HepG2 (cell line): ENCODE measurements around the gene TCTA. TPM values are rescaled to one million over a fixed set of nuclear protein-coding genes. Genes with fewer than 3 reads are reported as not detected.
A peak's percentile ranks its signal among the peaks of the same experiment; 100 is the strongest.

ENCODE experiments used
- BRCA1 ChIP-seq: sonication (generic); formaldehyde crosslinking; IDR thresholded peaks from 2 replicates; pipeline ENCODE4 v1.4.0; 2020; ENCODE audit warnings: missing genetic modification reagents
- HDAC2 ChIP-seq: sonication (generic); formaldehyde crosslinking; IDR thresholded peaks from 2 replicates; pipeline ENCODE4 v1.4.0; 2020; ENCODE audit warnings: missing genetic modification reagents
- JARID2 ChIP-seq: sonication (generic); formaldehyde crosslinking; IDR thresholded peaks from 2 replicates; pipeline ENCODE4 v1.8.1; 2023; ENCODE audit warnings: missing genetic modification reagents, inconsistent platforms; ENCODE audit not compliant: insufficient replicate concordance
- JUND ChIP-seq: sonication (generic); formaldehyde crosslinking; IDR thresholded peaks from 2 replicates; pipeline ENCODE4 v1.8.0; 2022; ENCODE audit warnings: mild to moderate bottlenecking, missing genetic modification reagents
- KDM4B ChIP-seq: sonication (generic); formaldehyde crosslinking; IDR thresholded peaks from 2 replicates; pipeline ENCODE4 v1.4.0; 2020; ENCODE audit warnings: missing genetic modification reagents
- KLF11 ChIP-seq: IDR thresholded peaks from 2 replicates; pipeline ENCODE4 v1.6.1; 2016; ENCODE audit warnings: missing compliant biosample characterization
- MYC ChIP-seq: sonication (generic); formaldehyde crosslinking; IDR thresholded peaks from 2 replicates; pipeline ENCODE4 v1.9.0; 2021; ENCODE audit warnings: missing genetic modification reagents, borderline replicate concordance
- RBM22 ChIP-seq: fragments of 200-400 bp; formaldehyde crosslinking; optimal IDR thresholded peaks from 2 replicates; pipeline ENCODE3; 2017; ENCODE audit warnings: mild to moderate bottlenecking, low read length, moderate library complexity
- SIX4 ChIP-seq: sonication (generic); formaldehyde crosslinking; IDR thresholded peaks from 2 replicates; pipeline ENCODE4 v1.4.0; 2020; ENCODE audit warnings: missing genetic modification reagents
- TAF1 ChIP-seq: sonication (generic); formaldehyde crosslinking; IDR thresholded peaks from 2 replicates; pipeline ENCODE4 v1.4.0; 2020; ENCODE audit warnings: missing genetic modification reagents
- ZNF709 ChIP-seq: sonication (generic); formaldehyde crosslinking; IDR thresholded peaks from 2 replicates; pipeline ENCODE4 v1.5.0; 2020; ENCODE audit warnings: mild to moderate bottlenecking, missing genetic modification reagents
- ZSCAN25 ChIP-seq: sonication (generic); formaldehyde crosslinking; IDR thresholded peaks from 2 replicates; pipeline ENCODE4 v1.8.0; 2022; ENCODE audit warnings: mild to moderate bottlenecking, missing genetic modification reagents
- polyA plus RNA-seq, 8 experiments: library from polyadenylated mRNA; depleted of rRNA in 3 of 8; stranded (reverse) in 7 of 8; unstranded in 1 of 8; fragments of >200 nt; fragmentation: Illumina TruSeq in 4 of 8; extraction: Trizol in 4 of 8; gene quantifications; 2 replicates each; pipeline versions ENCODE4 v1.2.1 to v1.2.3, GENCODE V29; 2011 to 2016; ENCODE audit warnings: low read depth in 4 of 8, missing spikeins in 1 of 8, mixed read lengths in 1 of 8; ENCODE audit not compliant: insufficient read depth in 1 of 8
- total RNA-seq, 5 experiments: library from RNA; depleted of rRNA; stranded (reverse); fragments of >200 nt; fragmentation: Illumina TruSeq; extraction: Trizol; gene quantifications; 2 replicates each; pipeline ENCODE4 v1.2.3, GENCODE V29; 2016; ENCODE audit warnings: low read depth in 1 of 5
- TF ChIP-seq, protein P1 (sequence below): sonication (generic); formaldehyde crosslinking; IDR thresholded peaks from 2 replicates; pipeline ENCODE4 v1.4.0; 2020; ENCODE audit warnings: missing genetic modification reagents, borderline replicate concordance
- TF ChIP-seq, protein P2 (sequence below): sonication (generic); formaldehyde crosslinking; IDR thresholded peaks from 2 replicates; pipeline ENCODE4 v1.8.1; 2023; ENCODE audit warnings: mild to moderate bottlenecking, missing genetic modification reagents
- TF ChIP-seq, protein P3 (sequence below), 2 experiments: sonication (generic) in 1 of 2; formaldehyde crosslinking in 1 of 2; IDR thresholded peaks; 2 replicates each; pipeline versions ENCODE4 v1.4.0 to v1.6.1; 2018 to 2020; ENCODE audit warnings: missing genetic modification reagents in 2 of 2, borderline replicate concordance in 1 of 2, low read depth in 1 of 2, mild to moderate bottlenecking in 1 of 2, missing biosample characterization in 1 of 2
- TF ChIP-seq, protein P4 (sequence below): sonication (generic); formaldehyde crosslinking; IDR thresholded peaks from 2 replicates; pipeline ENCODE4 v1.8.0; 2022; ENCODE audit warnings: mild to moderate bottlenecking, missing genetic modification reagents, moderate library complexity
- TF ChIP-seq, protein P5 (sequence below): sonication (generic); formaldehyde crosslinking; IDR thresholded peaks from 2 replicates; pipeline ENCODE4 v1.4.0; 2020; ENCODE audit warnings: mild to moderate bottlenecking, missing genetic modification reagents

The TCTA gene
- total and polyA plus RNA-seq, 2 of the 13 experiments (the other 11 are each of a cell fraction or from before 2014, with no cell fraction given) = 8.3 to 13.2 TPM

DNA sequence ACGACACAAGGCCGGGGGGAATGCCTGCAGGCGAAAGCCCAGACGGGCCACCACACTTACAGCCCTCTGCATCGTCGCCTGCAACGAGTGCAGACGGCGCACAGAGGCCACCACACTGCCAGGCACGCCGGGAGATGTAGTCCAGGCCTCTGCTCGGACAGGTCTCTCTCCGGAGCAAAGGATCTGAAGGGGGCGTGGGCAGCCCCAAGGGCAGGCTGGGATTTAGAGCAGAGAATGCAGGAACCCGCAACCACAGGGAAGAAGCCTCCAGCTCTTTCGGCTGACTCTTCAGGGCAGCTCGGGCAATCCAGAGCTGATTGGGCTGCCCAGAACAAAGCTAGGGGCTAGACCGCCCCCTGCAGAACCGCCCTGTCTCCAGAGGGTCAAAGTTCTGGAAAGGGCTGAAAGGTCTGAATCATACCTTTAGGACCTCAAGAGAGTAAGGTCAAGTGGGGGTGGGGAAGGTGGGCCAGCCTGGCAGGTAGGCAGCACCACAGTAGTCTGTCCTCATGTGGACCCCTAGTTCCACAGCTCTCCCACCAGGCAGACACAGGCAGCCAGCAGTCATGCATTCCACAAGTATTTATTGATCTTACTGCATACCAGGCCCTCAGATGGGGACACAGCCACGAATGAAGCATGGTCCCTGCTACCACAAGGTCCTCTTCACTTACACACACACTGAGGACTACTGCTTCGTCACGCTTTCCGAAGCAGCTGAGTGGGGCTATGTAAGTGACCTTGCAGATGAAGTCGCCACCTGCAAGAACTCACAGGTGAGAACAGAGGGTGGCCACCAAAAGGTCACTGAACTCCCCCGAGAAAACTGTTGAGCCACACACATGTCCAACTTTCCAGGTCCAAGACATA is 10.4 kb downstream of the TCTA start, which contains the start of gene AMT (continued):
- TF ChIP-seq, protein P1, sequence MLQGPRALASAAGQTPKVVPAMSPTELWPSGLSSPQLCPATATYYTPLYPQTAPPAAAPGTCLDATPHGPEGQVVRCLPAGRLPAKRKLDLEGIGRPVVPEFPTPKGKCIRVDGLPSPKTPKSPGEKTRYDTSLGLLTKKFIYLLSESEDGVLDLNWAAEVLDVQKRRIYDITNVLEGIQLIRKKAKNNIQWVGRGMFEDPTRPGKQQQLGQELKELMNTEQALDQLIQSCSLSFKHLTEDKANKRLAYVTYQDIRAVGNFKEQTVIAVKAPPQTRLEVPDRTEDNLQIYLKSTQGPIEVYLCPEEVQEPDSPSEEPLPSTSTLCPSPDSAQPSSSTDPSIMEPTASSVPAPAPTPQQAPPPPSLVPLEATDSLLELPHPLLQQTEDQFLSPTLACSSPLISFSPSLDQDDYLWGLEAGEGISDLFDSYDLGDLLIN (CRISPR knock-in tag) = no peak
- TF ChIP-seq KDM4B (CRISPR knock-in tag) = no peak
- peak; percentile 65 for TF ChIP-seq MYC (CRISPR knock-in tag)
- TF ChIP-seq, protein P2, sequence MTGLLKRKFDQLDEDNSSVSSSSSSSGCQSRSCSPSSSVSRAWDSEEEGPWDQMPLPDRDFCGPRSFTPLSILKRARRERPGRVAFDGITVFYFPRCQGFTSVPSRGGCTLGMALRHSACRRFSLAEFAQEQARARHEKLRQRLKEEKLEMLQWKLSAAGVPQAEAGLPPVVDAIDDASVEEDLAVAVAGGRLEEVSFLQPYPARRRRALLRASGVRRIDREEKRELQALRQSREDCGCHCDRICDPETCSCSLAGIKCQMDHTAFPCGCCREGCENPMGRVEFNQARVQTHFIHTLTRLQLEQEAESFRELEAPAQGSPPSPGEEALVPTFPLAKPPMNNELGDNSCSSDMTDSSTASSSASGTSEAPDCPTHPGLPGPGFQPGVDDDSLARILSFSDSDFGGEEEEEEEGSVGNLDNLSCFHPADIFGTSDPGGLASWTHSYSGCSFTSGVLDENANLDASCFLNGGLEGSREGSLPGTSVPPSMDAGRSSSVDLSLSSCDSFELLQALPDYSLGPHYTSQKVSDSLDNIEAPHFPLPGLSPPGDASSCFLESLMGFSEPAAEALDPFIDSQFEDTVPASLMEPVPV (CRISPR knock-in tag) = no peak
- TF ChIP-seq, protein P3, sequence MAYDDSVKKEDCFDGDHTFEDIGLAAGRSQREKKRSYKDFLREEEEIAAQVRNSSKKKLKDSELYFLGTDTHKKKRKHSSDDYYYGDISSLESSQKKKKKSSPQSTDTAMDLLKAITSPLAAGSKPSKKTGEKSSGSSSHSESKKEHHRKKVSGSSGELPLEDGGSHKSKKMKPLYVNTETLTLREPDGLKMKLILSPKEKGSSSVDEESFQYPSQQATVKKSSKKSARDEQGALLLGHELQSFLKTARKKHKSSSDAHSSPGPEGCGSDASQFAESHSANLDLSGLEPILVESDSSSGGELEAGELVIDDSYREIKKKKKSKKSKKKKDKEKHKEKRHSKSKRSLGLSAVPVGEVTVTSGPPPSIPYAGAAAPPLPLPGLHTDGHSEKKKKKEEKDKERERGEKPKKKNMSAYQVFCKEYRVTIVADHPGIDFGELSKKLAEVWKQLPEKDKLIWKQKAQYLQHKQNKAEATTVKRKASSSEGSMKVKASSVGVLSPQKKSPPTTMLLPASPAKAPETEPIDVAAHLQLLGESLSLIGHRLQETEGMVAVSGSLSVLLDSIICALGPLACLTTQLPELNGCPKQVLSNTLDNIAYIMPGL (CRISPR knock-in tag; IDR thresholded peaks at IDR 0.05; ENCODE audit: borderline replicate concordance in 1 of 2, low read depth in 1 of 2) = peak; percentile 24 to 77; a peak in 2 of 4 replicates
- TF ChIP-seq HDAC2 (CRISPR knock-in tag) = peak; percentile 6; the same call in 1 of the 2 replicates
- TF ChIP-seq JUND = peak; percentile 69; the same call in 1 of the 2 replicates
- no peak for TF ChIP-seq ZSCAN25
- TF ChIP-seq TAF1 (CRISPR knock-in tag) = no peak
- no peak for TF ChIP-seq RBM22
- TF ChIP-seq ZNF709 (CRISPR knock-in tag) = 0 out of 2 replicates have a peak, but pooled peaks have one; percentile 59
- TF ChIP-seq SIX4 (CRISPR knock-in tag) = no peak
- no peak for TF ChIP-seq JARID2 (CRISPR knock-in tag)
- TF ChIP-seq BRCA1 = no peak
- no peak for TF ChIP-seq KLF11 (CRISPR knock-in tag)
- TF ChIP-seq, protein P4, sequence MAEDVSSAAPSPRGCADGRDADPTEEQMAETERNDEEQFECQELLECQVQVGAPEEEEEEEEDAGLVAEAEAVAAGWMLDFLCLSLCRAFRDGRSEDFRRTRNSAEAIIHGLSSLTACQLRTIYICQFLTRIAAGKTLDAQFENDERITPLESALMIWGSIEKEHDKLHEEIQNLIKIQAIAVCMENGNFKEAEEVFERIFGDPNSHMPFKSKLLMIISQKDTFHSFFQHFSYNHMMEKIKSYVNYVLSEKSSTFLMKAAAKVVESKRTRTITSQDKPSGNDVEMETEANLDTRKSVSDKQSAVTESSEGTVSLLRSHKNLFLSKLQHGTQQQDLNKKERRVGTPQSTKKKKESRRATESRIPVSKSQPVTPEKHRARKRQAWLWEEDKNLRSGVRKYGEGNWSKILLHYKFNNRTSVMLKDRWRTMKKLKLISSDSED (CRISPR knock-in tag) = no peak
- TF ChIP-seq, protein P5, sequence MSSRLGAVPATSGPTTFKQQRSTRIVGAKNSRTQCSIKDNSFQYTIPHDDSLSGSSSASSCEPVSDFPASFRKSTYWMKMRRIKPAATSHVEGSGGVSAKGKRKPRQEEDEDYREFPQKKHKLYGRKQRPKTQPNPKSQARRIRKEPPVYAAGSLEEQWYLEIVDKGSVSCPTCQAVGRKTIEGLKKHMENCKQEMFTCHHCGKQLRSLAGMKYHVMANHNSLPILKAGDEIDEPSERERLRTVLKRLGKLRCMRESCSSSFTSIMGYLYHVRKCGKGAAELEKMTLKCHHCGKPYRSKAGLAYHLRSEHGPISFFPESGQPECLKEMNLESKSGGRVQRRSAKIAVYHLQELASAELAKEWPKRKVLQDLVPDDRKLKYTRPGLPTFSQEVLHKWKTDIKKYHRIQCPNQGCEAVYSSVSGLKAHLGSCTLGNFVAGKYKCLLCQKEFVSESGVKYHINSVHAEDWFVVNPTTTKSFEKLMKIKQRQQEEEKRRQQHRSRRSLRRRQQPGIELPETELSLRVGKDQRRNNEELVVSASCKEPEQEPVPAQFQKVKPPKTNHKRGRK (CRISPR knock-in tag) = no peak
